GM23338 (cell line): ENCODE measurements around the gene RGL1. TPM values are rescaled to one million over a fixed set of nuclear protein-coding genes. Genes with fewer than 3 reads are reported as not detected.

ENCODE experiments used
- ATAC-seq: fragments of 200-7000 bp; cut with Tn5 transposase; 3 replicates; pipeline ENCODE4 v1.9.1; 2020
- DNase-seq: peaks from one replicate; pipeline ENCODE4 v3.0.0-alpha.2; 2015; ENCODE audit warnings: low spot score
- H2AFZ ChIP-seq: fragments of 200-600 bp; sonication (generic); 2 replicates; pipeline ENCODE4 v1.8.0; 2016; ENCODE audit warnings: antibody characterized with exemption, mild to moderate bottlenecking, moderate library complexity
- H3F3A ChIP-seq: fragments of 200-600 bp; sonication (generic); replicated peaks from 2 replicates; pipeline ENCODE4 v1.8.0; 2017; ENCODE audit warnings: antibody characterized with exemption, mixed run types, low read depth
- H3K27ac ChIP-seq: fragments of 200-600 bp; sonication (generic); 2 replicates; pipeline ENCODE4 v1.6.1; 2016; ENCODE audit warnings: low read depth
- H3K27me3 ChIP-seq: fragments of 200-600 bp; sonication (generic); 2 replicates; pipeline ENCODE4 v1.8.0; 2016; ENCODE audit warnings: mild to moderate bottlenecking, mixed run types, moderate library complexity; ENCODE audit not compliant: insufficient read depth
- H3K36me3 ChIP-seq: fragments of 200-600 bp; sonication (generic); 2 replicates; pipeline ENCODE4 v1.8.0; 2016; ENCODE audit warnings: mild to moderate bottlenecking; ENCODE audit not compliant: insufficient read depth
- H3K4me1 ChIP-seq: fragments of 200-600 bp; sonication (generic); 2 replicates; pipeline ENCODE4 v1.8.0; 2016; ENCODE audit warnings: mild to moderate bottlenecking, moderate library complexity; ENCODE audit not compliant: insufficient read depth
- H3K4me2 ChIP-seq: fragments of 200-600 bp; sonication (generic); 2 replicates; pipeline ENCODE4 v1.7.1; 2017; ENCODE audit warnings: mixed run types
- H3K4me3 ChIP-seq: fragments of 200-600 bp; sonication (generic); 2 replicates; pipeline ENCODE4 v1.6.1; 2016; ENCODE audit warnings: mixed run types
- H3K79me2 ChIP-seq: fragments of 200-600 bp; sonication (generic); replicated peaks from 2 replicates; pipeline ENCODE4 v1.8.0; 2017; ENCODE audit warnings: mild to moderate bottlenecking; ENCODE audit not compliant: insufficient read depth
- H3K9me2 ChIP-seq: fragments of 200-600 bp; sonication (generic); 2 replicates; pipeline ENCODE4 v1.8.0; 2017; ENCODE audit not compliant: insufficient read depth
- H4K20me1 ChIP-seq: fragments of 200-600 bp; sonication (generic); replicated peaks from 2 replicates; pipeline ENCODE4 v1.8.0; 2017; ENCODE audit warnings: mild to moderate bottlenecking; ENCODE audit not compliant: insufficient read depth
- H3K27ac Mint-ChIP-seq: 2 replicates; pipeline ENCODE4 v1.8.0; 2020; ENCODE audit warnings: inconsistent platforms, mild to moderate bottlenecking, moderate library complexity, mixed read lengths
- H3K27me3 Mint-ChIP-seq: 3 replicates; pipeline ENCODE4 v1.8.0; 2022; ENCODE audit warnings: low read depth, mild to moderate bottlenecking, moderate library complexity, mixed read lengths, inconsistent platforms; ENCODE audit not compliant: insufficient read depth, poor library complexity
- H3K36me3 Mint-ChIP-seq: 3 replicates; pipeline ENCODE4 v1.8.0; 2021; ENCODE audit warnings: low read depth, mild to moderate bottlenecking, inconsistent platforms, moderate library complexity, mixed read lengths
- H3K4me1 Mint-ChIP-seq: 3 replicates; pipeline ENCODE4 v1.8.0; 2020; ENCODE audit warnings: mild to moderate bottlenecking, inconsistent platforms, mixed read lengths
- H3K4me3 Mint-ChIP-seq: 3 replicates; pipeline ENCODE4 v1.8.0; 2021; ENCODE audit warnings: moderate library complexity, mild to moderate bottlenecking, inconsistent platforms, mixed read lengths
- H3K9me3 Mint-ChIP-seq: 3 replicates; pipeline ENCODE4 v1.8.0; 2020; ENCODE audit warnings: moderate library complexity, mild to moderate bottlenecking, inconsistent platforms, mixed read lengths
- CREB1 ChIP-seq: fragments of 250-450 bp; sonication (Bioruptor Pico); IDR thresholded peaks from 2 replicates; pipeline ENCODE4 v1.5.0; 2020; ENCODE audit warnings: low read depth, mild to moderate bottlenecking, moderate library complexity
- EZH2 ChIP-seq: fragments of 200-600 bp; sonication (generic); IDR thresholded peaks from one replicate; pipeline ENCODE4 v1.8.0; 2017; ENCODE audit warnings: antibody characterized with exemption, mild to moderate bottlenecking, low read depth; ENCODE audit not compliant: unreplicated experiment
- EZH2phosphoT487 ChIP-seq: fragments of 200-600 bp; sonication (generic); IDR thresholded peaks from one replicate; pipeline ENCODE4 v1.8.1; 2018; ENCODE audit warnings: antibody characterized with exemption; ENCODE audit not compliant: unreplicated experiment
- JUNB ChIP-seq: IDR thresholded peaks from one replicate; pipeline ENCODE4 v1.6.1; 2016; ENCODE audit warnings: antibody characterized with exemption; ENCODE audit not compliant: unreplicated experiment
- NANOG ChIP-seq: IDR thresholded peaks from 2 replicates; pipeline ENCODE4 v1.6.1; 2016; ENCODE audit warnings: antibody characterized with exemption, borderline replicate concordance
- POLR2AphosphoS5 ChIP-seq: IDR thresholded peaks from 2 replicates; pipeline ENCODE4 v1.6.1; 2016; ENCODE audit warnings: antibody characterized with exemption, low read depth
- STAT1 ChIP-seq: IDR thresholded peaks from one replicate; pipeline ENCODE4 v1.6.1; 2016; ENCODE audit warnings: antibody characterized with exemption; ENCODE audit not compliant: unreplicated experiment
- ZNF114 ChIP-seq: fragments of 250-450 bp; sonication (Bioruptor Pico); IDR thresholded peaks from 2 replicates; pipeline ENCODE4 v1.5.0; 2020; ENCODE audit warnings: mild to moderate bottlenecking, moderate library complexity
- ZNF331 ChIP-seq: fragments of 250-450 bp; sonication (Bioruptor Pico); IDR thresholded peaks from 2 replicates; pipeline ENCODE4 v1.5.0; 2020; ENCODE audit warnings: low read depth, mild to moderate bottlenecking, moderate library complexity
- polyA plus RNA-seq: library from polyadenylated mRNA; unstranded; fragments of >200 nt; fragmentation: Nextera tagmentation; extraction: Ambion mirVana; gene quantifications from 2 replicates; pipeline ENCODE4 v1.2.1, GENCODE V29; 2016
- total RNA-seq: library from RNA; depleted of rRNA; stranded (reverse); fragments of >200 nt; shearing (Covaris generic); gene quantifications from 2 replicates; pipeline ENCODE4 v1.2.3, GENCODE V29; 2014
- TF ChIP-seq, protein P1 (sequence below): IDR thresholded peaks from 2 replicates; pipeline ENCODE4 v1.6.1; 2016; ENCODE audit warnings: antibody characterized with exemption
- TF ChIP-seq, protein P2 (sequence below): IDR thresholded peaks from one replicate; pipeline ENCODE4 v1.6.1; 2018; ENCODE audit warnings: antibody characterized with exemption; ENCODE audit not compliant: unreplicated experiment
- TF ChIP-seq, protein P3 (sequence below): fragments of 250-450 bp; sonication (Bioruptor Pico); IDR thresholded peaks from 2 replicates; pipeline ENCODE4 v1.5.0; 2020; ENCODE audit warnings: mild to moderate bottlenecking, moderate library complexity
- TF ChIP-seq, protein P4 (sequence below), 2 experiments: fragments of 200-600 bp in 1 of 2; sonication (generic) in 1 of 2; conservative IDR thresholded peaks; 2 replicates each; pipeline versions ENCODE4 v1.5.1 to v1.6.1; 2016 to 2017; ENCODE audit warnings: antibody characterized with exemption in 2 of 2, low read depth in 2 of 2, mild to moderate bottlenecking in 2 of 2, moderate library complexity in 1 of 2

The RGL1 gene
- total and polyA plus RNA-seq, 2 experiments from 2014 or later, result 0.91 to 2.6 TPM

DNA sequence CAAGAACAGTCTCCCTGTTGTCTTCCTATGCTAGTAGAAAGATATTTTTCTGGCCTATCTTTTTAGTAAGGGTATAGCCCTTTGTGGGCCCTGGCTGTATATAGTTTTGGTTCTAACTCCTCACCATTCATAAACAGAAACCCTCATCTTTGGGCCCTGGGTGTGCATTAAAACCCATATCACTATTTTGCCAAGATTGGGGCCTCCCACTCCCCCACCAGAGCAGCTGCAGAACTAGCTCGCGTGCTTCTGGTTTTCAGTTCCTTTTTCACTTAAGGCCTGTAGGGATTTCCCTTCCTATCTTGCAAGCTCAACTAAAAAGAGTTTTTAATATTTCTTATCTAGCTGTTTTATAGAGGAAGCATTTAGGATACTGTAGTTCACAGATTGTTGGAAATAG, 106.4 kb downstream of the RGL1 start:
- no peak overlapping the region for H3K4me3 Mint-ChIP-seq
- H3K4me1 ChIP-seq, result no peaks in the 10 kb centered on the region
- ATAC-seq, result no peak
- peaks cover 4% of the 10 kb centered on the region for H3K27me3 Mint-ChIP-seq
- H3K27me3 ChIP-seq, result no peaks in the 10 kb centered on the region
- no peaks in the 10 kb centered on the region for H3K36me3 Mint-ChIP-seq
- H3F3A ChIP-seq, result no peaks in the 10 kb centered on the region
- no peaks in the 10 kb centered on the region; the same call in 2 of the 3 replicates for H3K9me3 Mint-ChIP-seq
- no peak overlapping the region for H3K27ac Mint-ChIP-seq
- no peaks in the 10 kb centered on the region for H3K36me3 ChIP-seq
- DNase-seq, result no peak
- H3K4me1 Mint-ChIP-seq, result peaks cover 4% of the 10 kb centered on the region
- H3K4me3 ChIP-seq, result no peak overlapping the region
- H4K20me1 ChIP-seq, result no peaks in the 10 kb centered on the region
- no peaks in the 10 kb centered on the region for H3K9me2 ChIP-seq
- H2AFZ ChIP-seq, result no peak overlapping the region
- H3K27ac ChIP-seq, result no peak overlapping the region
- no peak overlapping the region for H3K4me2 ChIP-seq
- TF ChIP-seq, protein P1, sequence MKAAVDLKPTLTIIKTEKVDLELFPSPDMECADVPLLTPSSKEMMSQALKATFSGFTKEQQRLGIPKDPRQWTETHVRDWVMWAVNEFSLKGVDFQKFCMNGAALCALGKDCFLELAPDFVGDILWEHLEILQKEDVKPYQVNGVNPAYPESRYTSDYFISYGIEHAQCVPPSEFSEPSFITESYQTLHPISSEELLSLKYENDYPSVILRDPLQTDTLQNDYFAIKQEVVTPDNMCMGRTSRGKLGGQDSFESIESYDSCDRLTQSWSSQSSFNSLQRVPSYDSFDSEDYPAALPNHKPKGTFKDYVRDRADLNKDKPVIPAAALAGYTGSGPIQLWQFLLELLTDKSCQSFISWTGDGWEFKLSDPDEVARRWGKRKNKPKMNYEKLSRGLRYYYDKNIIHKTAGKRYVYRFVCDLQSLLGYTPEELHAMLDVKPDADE, result no peak
- no peak for TF ChIP-seq POLR2AphosphoS5
- no peak for TF ChIP-seq EZH2phosphoT487
- no peak for TF ChIP-seq EZH2
- no peak for TF ChIP-seq STAT1
- TF ChIP-seq, protein P2, sequence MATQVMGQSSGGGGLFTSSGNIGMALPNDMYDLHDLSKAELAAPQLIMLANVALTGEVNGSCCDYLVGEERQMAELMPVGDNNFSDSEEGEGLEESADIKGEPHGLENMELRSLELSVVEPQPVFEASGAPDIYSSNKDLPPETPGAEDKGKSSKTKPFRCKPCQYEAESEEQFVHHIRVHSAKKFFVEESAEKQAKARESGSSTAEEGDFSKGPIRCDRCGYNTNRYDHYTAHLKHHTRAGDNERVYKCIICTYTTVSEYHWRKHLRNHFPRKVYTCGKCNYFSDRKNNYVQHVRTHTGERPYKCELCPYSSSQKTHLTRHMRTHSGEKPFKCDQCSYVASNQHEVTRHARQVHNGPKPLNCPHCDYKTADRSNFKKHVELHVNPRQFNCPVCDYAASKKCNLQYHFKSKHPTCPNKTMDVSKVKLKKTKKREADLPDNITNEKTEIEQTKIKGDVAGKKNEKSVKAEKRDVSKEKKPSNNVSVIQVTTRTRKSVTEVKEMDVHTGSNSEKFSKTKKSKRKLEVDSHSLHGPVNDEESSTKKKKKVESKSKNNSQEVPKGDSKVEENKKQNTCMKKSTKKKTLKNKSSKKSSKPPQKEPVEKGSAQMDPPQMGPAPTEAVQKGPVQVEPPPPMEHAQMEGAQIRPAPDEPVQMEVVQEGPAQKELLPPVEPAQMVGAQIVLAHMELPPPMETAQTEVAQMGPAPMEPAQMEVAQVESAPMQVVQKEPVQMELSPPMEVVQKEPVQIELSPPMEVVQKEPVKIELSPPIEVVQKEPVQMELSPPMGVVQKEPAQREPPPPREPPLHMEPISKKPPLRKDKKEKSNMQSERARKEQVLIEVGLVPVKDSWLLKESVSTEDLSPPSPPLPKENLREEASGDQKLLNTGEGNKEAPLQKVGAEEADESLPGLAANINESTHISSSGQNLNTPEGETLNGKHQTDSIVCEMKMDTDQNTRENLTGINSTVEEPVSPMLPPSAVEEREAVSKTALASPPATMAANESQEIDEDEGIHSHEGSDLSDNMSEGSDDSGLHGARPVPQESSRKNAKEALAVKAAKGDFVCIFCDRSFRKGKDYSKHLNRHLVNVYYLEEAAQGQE, result no peak
- TF ChIP-seq, protein P3, sequence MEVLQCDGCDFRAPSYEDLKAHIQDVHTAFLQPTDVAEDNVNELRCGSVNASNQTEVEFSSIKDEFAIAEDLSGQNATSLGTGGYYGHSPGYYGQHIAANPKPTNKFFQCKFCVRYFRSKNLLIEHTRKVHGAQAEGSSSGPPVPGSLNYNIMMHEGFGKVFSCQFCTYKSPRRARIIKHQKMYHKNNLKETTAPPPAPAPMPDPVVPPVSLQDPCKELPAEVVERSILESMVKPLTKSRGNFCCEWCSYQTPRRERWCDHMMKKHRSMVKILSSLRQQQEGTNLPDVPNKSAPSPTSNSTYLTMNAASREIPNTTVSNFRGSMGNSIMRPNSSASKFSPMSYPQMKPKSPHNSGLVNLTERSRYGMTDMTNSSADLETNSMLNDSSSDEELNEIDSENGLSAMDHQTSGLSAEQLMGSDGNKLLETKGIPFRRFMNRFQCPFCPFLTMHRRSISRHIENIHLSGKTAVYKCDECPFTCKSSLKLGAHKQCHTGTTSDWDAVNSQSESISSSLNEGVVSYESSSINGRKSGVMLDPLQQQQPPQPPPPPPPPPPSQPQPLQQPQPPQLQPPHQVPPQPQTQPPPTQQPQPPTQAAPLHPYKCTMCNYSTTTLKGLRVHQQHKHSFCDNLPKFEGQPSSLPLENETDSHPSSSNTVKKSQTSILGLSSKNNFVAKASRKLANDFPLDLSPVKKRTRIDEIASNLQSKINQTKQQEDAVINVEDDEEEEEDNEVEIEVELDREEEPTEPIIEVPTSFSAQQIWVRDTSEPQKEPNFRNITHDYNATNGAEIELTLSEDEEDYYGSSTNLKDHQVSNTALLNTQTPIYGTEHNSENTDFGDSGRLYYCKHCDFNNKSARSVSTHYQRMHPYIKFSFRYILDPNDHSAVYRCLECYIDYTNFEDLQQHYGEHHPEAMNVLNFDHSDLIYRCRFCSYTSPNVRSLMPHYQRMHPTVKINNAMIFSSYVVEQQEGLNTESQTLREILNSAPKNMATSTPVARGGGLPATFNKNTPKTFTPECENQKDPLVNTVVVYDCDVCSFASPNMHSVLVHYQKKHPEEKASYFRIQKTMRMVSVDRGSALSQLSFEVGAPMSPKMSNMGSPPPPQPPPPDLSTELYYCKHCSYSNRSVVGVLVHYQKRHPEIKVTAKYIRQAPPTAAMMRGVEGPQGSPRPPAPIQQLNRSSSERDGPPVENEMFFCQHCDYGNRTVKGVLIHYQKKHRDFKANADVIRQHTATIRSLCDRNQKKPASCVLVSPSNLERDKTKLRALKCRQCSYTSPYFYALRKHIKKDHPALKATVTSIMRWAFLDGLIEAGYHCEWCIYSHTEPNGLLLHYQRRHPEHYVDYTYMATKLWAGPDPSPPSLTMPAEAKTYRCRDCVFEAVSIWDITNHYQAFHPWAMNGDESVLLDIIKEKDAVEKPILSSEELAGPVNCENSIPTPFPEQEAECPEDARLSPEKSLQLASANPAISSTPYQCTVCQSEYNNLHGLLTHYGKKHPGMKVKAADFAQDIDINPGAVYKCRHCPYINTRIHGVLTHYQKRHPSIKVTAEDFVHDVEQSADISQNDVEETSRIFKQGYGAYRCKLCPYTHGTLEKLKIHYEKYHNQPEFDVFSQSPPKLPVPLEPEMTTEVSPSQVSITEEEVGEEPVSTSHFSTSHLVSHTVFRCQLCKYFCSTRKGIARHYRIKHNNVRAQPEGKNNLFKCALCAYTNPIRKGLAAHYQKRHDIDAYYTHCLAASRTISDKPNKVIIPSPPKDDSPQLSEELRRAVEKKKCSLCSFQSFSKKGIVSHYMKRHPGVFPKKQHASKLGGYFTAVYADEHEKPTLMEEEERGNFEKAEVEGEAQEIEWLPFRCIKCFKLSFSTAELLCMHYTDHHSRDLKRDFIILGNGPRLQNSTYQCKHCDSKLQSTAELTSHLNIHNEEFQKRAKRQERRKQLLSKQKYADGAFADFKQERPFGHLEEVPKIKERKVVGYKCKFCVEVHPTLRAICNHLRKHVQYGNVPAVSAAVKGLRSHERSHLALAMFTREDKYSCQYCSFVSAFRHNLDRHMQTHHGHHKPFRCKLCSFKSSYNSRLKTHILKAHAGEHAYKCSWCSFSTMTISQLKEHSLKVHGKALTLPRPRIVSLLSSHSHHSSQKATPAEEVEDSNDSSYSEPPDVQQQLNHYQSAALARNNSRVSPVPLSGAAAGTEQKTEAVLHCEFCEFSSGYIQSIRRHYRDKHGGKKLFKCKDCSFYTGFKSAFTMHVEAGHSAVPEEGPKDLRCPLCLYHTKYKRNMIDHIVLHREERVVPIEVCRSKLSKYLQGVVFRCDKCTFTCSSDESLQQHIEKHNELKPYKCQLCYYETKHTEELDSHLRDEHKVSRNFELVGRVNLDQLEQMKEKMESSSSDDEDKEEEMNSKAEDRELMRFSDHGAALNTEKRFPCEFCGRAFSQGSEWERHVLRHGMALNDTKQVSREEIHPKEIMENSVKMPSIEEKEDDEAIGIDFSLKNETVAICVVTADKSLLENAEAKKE, result no peak
- no peak for TF ChIP-seq NANOG
- TF ChIP-seq JUNB, result no peak
- TF ChIP-seq, protein P4, sequence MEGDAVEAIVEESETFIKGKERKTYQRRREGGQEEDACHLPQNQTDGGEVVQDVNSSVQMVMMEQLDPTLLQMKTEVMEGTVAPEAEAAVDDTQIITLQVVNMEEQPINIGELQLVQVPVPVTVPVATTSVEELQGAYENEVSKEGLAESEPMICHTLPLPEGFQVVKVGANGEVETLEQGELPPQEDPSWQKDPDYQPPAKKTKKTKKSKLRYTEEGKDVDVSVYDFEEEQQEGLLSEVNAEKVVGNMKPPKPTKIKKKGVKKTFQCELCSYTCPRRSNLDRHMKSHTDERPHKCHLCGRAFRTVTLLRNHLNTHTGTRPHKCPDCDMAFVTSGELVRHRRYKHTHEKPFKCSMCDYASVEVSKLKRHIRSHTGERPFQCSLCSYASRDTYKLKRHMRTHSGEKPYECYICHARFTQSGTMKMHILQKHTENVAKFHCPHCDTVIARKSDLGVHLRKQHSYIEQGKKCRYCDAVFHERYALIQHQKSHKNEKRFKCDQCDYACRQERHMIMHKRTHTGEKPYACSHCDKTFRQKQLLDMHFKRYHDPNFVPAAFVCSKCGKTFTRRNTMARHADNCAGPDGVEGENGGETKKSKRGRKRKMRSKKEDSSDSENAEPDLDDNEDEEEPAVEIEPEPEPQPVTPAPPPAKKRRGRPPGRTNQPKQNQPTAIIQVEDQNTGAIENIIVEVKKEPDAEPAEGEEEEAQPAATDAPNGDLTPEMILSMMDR (conservative IDR thresholded peaks at IDR 0.05; ENCODE audit: low read depth in 2 of 2), result no peak
- TF ChIP-seq ZNF331, result no peak
- TF ChIP-seq CREB1 (CRISPR knock-in tag), result no peak
- TF ChIP-seq ZNF114 (CRISPR knock-in tag), result no peak
- H3K79me2 ChIP-seq, result no peaks in the 10 kb centered on the region
